T-helper 9 cell (primary cell): ENCODE results near the gene RPS6KA1.
"Not testable (repeated sequence)": the region's sequence is repeated elsewhere in the genome, so short reads cannot be mapped to it uniquely, and the experiment has no call there.

Source experiments
- DNase-seq: peaks from one replicate; pipeline ENCODE4 v3.0.0-alpha.2; 2020

RPS6KA1 gene

GRCh38 chr1:26556111-26556510 lies 26.6 kb downstream of the RPS6KA1 start:
- DNase-seq: no peak

- no peak for DNase-seq
Measured at GRCh38 chr1:26557008-26557407, 27.4 kb downstream of the RPS6KA1 start.

DNA sequence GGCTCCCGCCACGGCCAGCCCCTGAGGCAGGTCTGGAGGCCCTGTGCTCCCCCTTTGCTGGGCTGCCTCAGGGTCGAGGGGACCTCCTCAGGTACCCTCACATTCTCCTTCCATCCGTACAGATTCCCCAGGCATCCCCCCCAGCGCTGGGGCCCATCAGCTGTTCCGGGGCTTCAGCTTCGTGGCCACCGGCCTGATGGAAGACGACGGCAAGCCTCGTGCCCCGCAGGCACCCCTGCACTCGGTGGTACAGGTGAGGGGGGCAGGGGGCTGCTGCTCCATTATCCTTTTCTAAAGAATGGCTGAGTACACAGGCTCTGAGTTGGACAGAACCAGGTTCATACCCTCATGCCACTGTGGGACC lies 29.1 kb downstream of the RPS6KA1 start:
- DNase-seq: no peak

DNA sequence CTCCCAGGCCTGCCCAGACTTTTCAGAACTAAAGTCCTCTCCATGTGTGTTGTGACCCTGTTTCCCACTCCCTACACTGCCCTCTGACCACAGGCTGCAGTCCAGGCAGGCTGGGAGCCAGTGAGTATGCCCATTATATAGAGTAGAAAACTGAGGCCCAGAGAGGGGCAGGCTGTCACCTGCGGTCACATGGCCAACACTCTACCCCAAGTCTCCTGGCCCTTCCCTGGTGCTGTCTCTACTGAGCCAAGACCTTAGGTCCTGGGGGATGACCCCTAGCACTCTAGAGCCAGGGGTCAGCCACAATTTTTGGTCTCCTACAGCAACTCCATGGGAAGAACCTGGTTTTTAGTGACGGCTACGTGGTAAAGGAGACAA lies 30.8 kb downstream of the RPS6KA1 start:
- no peak for DNase-seq

DNA sequence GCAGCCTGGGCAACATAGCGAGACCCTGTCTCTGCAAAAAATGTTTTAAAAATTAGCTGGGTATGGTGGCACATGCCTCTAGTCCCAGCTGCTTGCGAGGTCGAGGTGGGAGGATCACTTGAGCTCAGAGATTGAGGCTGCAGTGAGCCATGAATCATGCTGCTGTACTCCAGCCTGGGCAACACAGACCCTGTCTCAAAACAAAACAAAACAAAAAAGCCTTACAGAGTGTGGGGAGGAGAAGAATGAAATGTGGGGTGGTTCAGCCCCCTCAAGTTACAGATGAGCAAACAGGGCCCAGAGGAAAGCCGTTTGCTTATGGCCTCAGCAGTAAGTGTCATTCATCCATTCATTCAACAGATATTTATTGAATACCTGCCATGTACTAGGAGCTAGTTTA lies 40.7 kb downstream of the RPS6KA1 start:
- DNase-seq: no peak

DNA sequence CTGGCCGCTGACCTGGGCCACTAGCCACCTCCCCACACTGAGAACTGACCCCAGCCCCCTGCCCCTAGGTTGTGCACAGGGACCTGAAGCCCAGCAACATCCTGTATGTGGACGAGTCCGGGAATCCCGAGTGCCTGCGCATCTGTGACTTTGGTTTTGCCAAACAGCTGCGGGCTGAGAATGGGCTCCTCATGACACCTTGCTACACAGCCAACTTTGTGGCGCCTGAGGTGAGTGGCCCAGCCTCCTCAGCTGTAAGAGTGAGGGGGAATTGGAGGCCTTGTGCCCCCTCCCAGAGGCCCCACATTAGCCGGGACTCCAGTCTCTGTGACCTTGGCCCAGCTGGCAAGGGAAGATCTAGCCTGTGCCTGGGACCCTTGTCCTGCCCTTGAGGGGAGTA lies 41.8 kb downstream of the RPS6KA1 start:
- no peak for DNase-seq

GRCh38 chr1:26574018-26574417 lies 44.5 kb downstream of the RPS6KA1 start:
- DNase-seq: no peak

- DNase-seq: no peak
Measured at GRCh38 chr1:26574719-26575251, 45.2 kb downstream of the RPS6KA1 start.

DNA sequence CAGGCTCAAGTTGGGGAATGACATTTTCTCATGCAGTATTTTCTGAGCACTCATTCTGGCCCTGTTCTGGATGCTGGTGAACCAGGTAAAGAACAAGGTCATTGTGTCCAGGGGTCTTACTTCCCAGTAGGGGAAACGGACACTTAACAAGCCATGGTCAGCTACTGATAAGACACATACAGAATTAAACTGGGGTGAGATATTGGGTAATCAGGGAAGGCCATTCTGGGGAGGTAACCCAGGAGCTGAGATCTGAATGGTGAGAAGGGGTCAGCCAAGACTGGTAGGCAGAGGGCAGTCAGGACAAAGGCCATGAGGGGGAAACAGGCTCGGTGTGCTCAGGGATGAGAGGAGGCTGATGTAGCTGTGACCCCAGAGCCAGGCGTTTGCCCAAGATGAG lies 45.8 kb downstream of the RPS6KA1 start:
- DNase-seq: no peak

DNA sequence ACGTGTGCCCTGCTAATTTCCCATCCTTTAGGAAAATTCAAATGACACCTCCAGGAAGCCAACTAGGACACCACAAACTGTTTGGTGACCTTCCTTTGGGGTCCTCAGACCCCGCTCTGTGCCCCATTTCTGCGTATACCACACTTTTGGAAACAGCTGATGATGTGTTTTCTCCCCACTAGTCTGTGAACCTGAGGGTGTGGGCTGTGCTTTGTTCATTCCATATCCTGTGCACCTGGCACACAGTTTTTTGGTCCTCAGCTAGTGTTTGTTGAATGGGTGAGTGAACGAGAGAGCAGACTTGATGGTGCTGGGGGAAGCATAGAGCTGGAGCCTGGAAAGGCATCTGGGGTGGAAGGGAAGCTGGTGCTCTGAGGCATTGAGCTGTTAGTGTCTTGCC lies 48.6 kb downstream of the RPS6KA1 start:
- no peak for DNase-seq

GRCh38 chr1:26579681-26580111 lies 50.1 kb downstream of the RPS6KA1 start:
- DNase-seq: no peak

- DNase-seq: no peak
Measured at GRCh38 chr1:26580116-26580515, 50.6 kb downstream of the RPS6KA1 start.

- DNase-seq: no peak
Measured at GRCh38 chr1:26581287-26581651, 51.7 kb downstream of the RPS6KA1 start.

- no peak for DNase-seq
Measured at GRCh38 chr1:26582053-26582835, 52.7 kb downstream of the RPS6KA1 start.

GRCh38 chr1:26582836-26583460 lies 53.4 kb downstream of the RPS6KA1 start:
- no peak for DNase-seq

- no peak for DNase-seq
Measured at GRCh38 chr1:26583646-26584485, 54.3 kb downstream of the RPS6KA1 start.

- not testable (repeated sequence) for DNase-seq
Measured at GRCh38 chr1:26584588-26584987, 55.0 kb downstream of the RPS6KA1 start.

GRCh38 chr1:26585471-26585870 lies 55.9 kb downstream of the RPS6KA1 start:
- DNase-seq: no peak

- DNase-seq: no peak
Measured at GRCh38 chr1:26593385-26593784, 63.8 kb downstream of the RPS6KA1 start.

DNA sequence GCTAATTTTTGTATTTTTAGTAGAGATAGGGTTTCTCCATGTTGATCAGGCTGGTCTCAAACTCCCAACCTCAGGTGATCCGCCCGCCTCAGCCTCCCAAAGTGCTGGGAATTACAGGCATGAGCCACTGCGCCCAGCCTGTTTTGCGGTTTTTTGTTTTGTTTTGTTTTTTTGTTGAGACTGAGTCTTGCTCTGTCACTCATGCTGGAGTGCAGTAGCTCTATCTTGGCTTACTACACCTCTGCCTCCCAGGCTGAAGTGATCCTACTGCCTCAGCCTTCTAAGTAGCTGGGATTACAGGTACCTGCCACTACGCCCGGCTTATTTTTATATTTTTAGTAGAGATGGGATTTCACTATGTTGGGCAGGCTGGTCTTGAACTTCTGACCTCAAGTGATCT lies 65.0 kb downstream of the RPS6KA1 start:
- not testable (repeated sequence) for DNase-seq

DNA sequence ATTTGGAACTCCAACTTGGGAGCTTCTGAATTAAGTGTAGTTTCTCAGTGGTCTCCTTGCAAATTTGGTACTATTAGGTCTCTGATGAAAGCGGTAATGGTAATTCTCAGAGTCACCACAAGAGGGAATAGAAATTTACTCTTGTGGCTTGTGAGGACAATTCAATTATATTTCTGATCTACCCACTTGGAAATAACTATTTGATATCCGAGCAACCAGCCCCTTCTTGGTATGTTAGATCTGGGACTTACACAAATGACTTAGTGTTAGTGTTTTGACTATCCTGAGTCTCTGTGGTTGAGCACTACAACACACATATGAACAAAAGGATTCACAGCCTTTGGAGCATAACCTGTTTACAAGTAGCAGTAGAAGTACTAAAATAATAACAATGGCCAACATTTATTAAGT lies 68.1 kb downstream of the RPS6KA1 start:
- DNase-seq: no peak

- no peak for DNase-seq
Measured at GRCh38 chr1:26598890-26599289, 69.3 kb downstream of the RPS6KA1 start.

- DNase-seq: peak; percentile 9
Measured at GRCh38 chr1:26602378-26602959, 72.9 kb downstream of the RPS6KA1 start.
